ENCODE measurements around the gene TARS1.
A peak's percentile ranks its signal among the peaks of the same experiment; 100 is the strongest.

TARS1 gene

DNA sequence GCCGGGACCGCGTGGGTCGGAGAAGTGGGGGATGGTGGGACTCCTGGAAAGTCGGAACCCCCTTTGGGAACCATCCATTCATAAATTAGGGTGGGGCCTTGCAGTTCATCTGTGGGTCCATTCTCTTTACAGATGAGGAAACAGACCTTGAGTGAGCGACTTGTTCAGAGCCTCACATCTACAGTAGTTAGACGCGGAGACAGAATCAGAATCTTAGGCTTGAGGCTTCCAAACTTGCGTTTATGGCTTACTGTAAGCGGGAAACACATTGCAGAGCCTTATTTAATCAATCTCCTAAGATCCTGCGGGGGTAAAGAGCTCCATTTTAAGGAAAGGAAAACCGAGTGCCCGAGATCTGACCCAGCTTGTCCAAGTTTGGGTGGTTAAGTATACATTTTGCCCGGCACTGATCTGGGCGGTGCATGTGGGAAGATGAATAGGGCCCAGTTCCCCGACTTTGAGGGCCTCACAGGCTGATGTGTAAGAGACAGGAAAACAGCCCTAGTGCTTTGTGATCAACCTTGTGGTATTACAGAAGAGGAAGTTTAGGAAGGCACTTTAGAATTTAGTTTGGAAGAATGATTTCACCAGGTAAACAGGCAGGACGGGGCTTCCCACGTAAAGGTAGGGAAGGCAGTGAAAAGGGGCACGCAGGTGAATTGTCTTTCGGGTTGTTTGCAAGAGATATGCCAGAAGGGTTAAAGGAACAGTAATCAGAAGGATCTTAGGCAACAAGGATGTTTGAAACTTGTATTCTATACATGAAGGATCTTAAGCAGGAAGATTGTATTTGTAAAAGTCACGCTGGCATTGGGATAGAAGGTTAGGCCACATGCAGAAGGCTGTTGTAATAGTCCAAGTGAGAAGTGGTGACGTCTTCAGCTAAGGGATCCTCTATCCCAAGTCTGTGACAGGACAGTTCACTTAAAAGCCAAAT, 744 bp downstream of the TARS1 start:
- DNase-seq = peak; percentile 65

GRCh38 chr5:33444542-33444941, 3.8 kb downstream of the TARS1 start:
- no peak for DNase-seq

GRCh38 chr5:33445798-33446197, 5.0 kb downstream of the TARS1 start:
- DNase-seq = no peak

DNA sequence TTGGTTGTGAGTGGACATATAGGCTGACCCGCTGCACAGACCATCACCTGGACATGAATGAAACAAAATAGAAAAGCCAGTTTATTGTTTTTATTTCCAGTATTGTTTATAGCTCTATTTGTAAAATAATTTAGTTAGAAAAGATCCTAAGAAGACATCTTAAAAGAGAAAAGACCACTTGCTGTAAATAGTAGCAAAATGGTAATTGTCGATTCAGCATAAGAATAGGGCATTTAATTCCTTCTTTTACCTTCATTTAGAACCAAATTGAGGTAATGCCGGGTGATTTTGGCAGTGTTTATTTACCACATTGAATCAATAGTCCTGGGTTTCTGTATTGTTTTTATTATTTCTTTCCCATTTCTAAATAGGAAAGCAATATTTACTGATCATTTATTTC, 7.4 kb downstream of the TARS1 start:
- DNase-seq = no peak

GRCh38 chr5:33457126-33457525, 16.4 kb downstream of the TARS1 start:
- DNase-seq = no peak

GRCh38 chr5:33457817-33458216, 17.1 kb downstream of the TARS1 start:
- DNase-seq = no peak

GRCh38 chr5:33460210-33460609, 19.4 kb downstream of the TARS1 start:
- DNase-seq = no peak

DNA sequence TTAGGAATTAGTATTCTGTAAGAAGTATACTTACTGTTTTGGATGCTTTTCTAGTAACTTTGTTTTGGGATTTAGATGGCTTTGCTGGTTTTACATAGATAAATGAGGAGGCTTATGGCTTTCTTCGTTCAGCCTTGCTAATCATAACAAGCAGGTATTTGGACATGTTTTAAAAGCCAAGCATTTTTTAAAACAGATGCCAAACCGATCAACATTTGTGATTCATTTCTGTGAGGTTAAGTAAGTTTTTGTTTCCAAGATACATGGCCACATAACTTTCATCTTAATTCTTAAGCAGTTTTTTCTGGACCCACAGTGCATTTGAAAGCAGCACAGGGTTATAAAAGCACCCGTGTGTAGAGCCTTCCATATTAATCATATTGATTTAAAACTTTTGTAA, 21.7 kb downstream of the TARS1 start:
- no peak for DNase-seq

- DNase-seq = no peak
Measured at GRCh38 chr5:33465120-33465519, 24.4 kb downstream of the TARS1 start.

DNA sequence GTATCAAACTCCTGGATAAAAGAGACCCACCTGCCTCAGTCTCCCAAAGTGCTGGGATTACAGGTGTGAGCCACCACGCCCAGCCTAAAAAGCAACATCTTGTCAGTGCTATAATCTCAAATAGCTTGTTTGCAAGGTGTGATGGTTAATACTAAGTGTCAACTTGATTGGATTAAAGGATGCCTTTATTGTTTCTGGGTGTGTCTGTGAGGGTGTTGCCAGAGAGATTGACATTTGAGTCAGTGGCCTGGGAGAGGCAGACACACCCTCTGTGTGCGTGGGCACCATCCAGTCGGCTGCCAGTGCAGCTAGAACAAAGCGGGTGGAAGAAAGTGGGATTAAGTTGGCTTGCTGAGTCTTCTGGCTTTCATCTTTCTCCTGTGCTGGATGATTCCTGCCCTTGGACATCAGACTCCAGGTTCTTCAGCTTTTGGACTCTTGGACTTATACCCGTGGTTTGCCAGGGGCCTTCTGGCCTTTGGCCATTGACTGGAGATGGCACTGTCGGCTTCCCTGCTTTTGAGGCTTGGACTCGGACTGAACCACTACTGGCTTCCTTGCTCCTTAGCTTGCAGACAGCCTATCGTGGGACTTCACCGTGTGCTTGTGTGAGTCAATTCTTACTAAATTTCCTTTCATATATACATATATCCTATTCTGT, 28.1 kb downstream of the TARS1 start:
- DNase-seq = no peak

GRCh38 chr5:33470544-33470943, 29.8 kb downstream of the TARS1 start:
- no peak for DNase-seq

- DNase-seq = no peak
Measured at GRCh38 chr5:33472805-33473409, 32.1 kb downstream of the TARS1 start.

DNA sequence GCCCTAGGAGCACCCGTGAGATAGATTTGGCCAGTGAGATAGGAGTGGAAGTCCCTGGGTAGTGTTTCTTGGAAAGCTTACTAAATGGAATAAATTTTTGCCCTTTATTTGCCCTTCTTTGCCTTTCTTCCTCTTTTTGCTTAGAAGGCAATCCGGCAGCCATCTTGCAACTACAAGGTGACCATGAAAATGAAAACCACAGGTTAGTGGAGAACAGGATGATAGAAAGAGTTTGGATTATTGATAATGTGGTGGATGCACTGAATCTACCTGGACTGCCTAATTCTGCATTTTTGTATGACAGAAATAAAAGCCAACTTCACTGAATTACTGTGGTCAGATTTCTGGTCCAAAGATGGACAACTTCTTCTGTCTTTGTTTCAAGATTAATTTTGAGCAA, 33.2 kb downstream of the TARS1 start:
- DNase-seq = no peak

- DNase-seq = no peak
Measured at GRCh38 chr5:33474931-33475499, 34.2 kb downstream of the TARS1 start.

DNA sequence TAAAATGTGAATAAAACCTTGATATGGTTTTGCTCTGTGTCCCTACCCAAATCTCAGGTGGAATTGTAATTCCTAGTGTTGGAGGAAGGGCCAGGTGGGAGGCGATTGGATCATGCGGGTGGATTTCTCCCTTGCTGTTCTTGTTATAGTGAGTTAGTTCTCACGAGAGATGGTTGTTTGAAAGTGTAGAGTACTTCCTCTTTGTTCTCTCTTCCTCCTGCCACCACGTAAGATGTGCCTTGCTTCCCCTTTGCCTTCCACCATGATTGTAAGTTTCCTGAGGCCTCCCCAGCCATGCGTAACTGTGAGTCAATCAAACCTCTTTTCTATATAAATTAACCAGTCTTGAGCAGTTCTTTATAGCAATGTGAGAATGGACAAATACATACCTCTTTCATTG, 34.9 kb downstream of the TARS1 start:
- DNase-seq = no peak

- DNase-seq = no peak
Measured at GRCh38 chr5:33476992-33477391, 36.2 kb downstream of the TARS1 start.

GRCh38 chr5:33477816-33478215, 37.1 kb downstream of the TARS1 start:
- no peak for DNase-seq

DNA sequence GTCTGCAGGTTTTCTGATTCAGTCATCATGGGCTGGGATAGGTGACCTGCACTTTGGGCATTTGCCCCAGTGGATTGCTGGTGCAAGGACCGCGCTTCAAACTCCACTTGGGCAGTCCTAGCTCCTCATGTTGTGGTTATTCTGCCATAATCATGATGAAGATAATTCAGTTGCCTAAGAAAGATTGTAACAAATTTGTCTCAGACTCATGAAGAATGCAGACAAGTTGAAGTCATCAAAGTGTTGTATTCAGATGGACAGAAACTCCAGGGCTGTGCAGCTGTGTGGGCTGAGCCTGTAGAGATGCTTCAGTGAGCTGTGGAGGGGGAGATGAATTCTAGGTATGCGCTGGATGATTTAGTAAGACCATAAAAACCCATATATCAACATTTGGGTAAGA, 38.5 kb downstream of the TARS1 start:
- no peak for DNase-seq

DNA sequence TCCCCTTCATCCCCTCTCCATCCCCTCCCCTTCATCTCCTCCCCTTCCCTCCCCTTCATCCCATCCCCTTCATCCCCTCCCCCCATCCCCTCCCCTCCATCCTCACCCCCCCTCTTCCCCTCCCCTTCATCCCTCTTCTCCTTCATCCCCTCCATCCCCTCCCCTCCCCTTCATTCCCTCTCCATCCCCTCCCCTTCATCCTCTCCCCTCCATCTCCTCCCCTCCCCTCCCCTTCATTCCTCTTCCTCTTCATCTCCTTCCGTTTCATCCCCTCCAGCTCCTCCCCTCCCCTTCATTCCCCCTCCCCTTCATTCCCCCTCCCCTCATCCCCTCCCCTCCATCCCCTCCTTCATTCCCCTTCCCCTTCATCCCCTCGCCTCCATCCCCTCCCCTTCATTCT, 40.1 kb downstream of the TARS1 start:
- DNase-seq = no peak

DNA sequence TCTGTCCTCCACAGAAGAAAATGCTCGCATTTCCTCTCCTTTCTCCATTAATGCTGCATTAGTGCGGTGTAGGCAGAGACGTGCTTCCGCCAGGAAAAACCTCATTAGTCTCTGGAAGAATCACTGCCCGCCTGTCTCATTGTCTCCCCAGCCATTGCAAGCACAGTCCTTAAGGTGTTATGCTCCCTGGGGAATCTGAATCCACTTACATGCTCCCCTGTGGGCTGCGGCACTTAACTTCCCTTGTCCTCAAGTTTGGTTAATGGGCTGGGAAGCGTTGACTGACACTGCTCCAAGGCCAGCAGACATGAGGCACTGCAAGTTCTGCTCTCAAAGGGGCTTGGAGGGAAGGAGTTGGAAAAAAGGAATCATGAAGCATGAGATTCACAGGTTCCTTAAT, 41.6 kb downstream of the TARS1 start:
- no peak for DNase-seq

DNA sequence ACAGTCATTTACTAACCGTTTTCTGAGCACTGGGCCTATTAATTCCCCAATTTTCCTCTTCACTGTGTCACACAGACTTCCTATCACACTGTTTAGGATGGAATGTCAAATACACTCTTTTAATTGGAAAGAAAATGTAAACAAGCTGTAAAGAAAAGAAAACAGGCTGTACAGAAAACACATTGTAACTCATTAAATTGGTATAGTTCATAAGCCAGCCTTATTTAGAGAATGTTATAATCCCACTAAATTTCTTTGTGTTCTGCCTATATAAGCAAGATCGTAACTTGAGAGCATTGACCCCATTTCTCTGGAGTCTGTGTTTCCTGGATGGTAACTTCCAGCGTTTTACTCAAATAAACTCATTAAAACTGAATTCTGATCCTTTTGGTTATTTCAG, 46.5 kb downstream of the TARS1 start:
- no peak for DNase-seq

GRCh38 chr5:33488558-33489355, 48.0 kb downstream of the TARS1 start:
- no peak for DNase-seq
